Umbilical cord (tissue), 2 donors: ENCODE measurements around the gene UQCR11. TPM values are rescaled to one million over a fixed set of nuclear protein-coding genes. Genes with fewer than 3 reads are reported as not detected.

Experiments
- DNase-seq: peaks from one replicate; pipeline ENCODE4 v3.0.0-alpha.2; 2015; ENCODE audit warnings: low spot score
- total RNA-seq: library from RNA; depleted of rRNA; stranded (reverse); fragments of >200 nt; gene quantifications from one replicate; pipeline ENCODE4 v1.2.3, GENCODE V29; 2014; ENCODE audit warnings: low replicate concordance; ENCODE audit not compliant: insufficient read depth

UQCR11 gene
- total RNA-seq, 1 donor from 2014 or later = 86.2 TPM

GRCh38 chr19:1592024-1592754, 13.1 kb downstream of the UQCR11 start:
- DNase-seq = peak; percentile 93

DNA sequence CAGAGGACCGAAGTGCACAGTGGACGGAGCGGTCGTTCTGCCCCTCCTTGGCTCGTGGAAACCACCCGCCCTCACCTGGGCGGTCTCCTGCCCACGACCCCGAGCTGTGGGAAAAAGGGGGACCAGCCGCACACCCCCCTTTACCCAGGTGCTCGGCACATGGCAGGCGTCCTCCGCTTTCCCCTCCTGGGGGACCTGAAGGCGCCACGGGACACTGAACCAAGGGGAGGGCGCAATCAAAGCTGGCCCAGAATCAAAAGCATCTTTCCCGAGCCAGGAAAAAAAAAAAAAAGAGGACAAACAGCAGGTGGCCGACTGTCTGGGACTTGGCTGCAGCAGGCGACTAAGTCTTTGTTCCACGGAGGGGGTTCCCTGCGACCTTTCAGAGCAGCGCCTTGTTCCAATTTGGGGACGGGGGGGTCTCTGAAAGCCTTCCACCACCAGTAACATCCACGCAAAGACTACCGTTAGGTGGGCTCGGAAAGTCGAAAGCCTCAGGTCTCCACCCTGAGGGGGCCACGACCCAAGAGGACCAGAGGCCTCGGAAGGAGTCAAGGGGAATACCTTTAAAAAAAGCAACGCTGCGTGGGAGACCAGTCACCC, 13.7 kb downstream of the UQCR11 start:
- no peak for DNase-seq

DNA sequence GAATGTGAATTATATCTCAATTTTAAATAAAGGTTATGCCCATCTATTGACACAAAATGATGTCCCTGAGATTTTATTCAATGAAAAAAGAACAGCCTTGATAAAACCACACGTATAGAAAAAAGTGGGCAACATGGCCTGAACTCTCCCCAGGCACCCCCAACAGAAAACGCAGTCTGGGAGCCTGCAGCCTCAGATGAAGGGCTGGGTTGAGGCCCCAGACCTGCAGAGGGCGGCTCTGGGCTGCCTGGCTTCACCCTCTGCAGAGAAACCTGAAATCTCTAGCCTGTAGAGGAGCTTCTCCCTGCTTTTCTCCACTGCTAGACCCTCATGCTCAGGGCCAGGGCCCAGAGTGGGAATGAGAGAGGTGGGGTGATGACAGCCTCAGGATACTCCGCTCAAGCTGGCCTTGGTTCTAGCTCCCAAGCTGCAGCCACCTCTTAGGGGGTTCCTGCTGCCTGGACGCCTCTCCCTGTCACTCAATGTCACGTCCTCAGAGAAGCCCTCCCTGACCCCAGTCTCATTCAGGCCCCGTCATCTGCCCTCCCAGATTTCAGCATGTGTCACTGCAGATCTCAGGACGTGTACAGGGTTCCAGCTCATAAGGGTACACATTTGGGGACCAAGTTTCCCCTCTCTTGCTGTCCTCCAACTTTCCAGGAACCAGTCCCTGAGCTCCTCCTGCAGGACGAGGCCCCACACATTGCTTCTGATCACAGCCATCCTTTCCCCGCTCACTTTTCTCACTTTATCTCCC, 14.4 kb downstream of the UQCR11 start:
- no peak for DNase-seq

- no peak for DNase-seq
Observed at GRCh38 chr19:1587872-1588271, 17.4 kb downstream of the UQCR11 start.

DNA sequence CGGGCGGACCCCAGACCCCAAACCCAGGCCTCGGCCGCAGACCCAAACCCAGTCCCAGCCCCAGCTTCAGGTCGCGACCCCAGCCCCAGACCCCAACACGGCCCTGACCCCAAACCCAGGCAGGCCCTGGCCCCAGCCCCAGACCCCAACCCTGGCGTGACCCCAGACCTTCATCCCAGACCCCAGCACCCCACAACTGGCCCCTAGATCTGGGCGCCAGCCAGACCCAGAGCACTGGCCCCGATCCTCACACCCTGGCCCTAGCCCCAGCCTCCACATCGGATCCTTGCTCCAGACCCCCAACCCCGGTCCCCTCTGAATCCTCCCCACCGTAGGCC, 20.1 kb downstream of the UQCR11 start:
- DNase-seq = no peak

- DNase-seq = no peak
Observed at GRCh38 chr19:1584500-1585242, 20.6 kb downstream of the UQCR11 start.

GRCh38 chr19:1582201-1582600, 23.1 kb downstream of the UQCR11 start:
- no peak for DNase-seq

DNA sequence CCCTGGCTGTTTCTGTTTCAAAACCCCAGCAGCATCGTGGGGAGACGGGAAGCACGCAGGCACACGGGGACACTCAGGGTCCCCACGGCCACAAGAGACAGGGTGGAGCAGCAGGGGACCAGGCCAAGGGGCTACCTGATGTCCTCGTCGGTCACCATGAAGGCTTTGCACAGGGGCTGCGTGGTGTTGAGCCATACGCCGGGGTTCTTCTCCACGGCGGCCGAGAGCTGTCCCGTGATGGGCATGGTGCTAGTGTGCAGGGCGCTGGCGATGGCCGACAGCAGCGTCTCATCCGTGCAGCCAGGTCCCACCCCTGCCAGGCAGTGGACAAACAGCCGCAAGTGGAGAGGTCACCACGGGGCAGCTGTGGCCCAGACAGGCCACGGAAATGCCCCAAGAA, 24.3 kb downstream of the UQCR11 start:
- no peak for DNase-seq

- no peak for DNase-seq
Observed at GRCh38 chr19:1580382-1580781, 24.9 kb downstream of the UQCR11 start.

DNA sequence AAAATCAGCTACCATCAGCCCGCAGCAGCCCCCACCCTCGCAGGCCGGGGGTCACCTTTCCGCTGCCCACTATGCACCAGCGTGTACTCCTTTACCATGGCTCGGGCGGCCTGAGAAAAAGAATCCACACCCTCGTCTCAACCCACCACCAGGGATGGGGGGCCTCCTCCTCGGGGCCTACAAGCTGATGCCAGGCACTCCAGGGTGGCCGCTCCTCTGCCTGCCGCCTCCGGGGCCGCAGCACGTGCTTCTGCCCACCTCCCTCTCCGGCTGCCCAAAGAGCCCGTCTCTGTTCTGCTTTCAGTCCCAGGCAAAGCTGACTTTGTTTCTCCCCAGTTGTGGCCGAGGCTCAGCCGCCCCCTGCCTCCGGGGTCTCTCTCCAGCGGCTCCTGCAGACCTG, 26.0 kb downstream of the UQCR11 start:
- DNase-seq = no peak

DNA sequence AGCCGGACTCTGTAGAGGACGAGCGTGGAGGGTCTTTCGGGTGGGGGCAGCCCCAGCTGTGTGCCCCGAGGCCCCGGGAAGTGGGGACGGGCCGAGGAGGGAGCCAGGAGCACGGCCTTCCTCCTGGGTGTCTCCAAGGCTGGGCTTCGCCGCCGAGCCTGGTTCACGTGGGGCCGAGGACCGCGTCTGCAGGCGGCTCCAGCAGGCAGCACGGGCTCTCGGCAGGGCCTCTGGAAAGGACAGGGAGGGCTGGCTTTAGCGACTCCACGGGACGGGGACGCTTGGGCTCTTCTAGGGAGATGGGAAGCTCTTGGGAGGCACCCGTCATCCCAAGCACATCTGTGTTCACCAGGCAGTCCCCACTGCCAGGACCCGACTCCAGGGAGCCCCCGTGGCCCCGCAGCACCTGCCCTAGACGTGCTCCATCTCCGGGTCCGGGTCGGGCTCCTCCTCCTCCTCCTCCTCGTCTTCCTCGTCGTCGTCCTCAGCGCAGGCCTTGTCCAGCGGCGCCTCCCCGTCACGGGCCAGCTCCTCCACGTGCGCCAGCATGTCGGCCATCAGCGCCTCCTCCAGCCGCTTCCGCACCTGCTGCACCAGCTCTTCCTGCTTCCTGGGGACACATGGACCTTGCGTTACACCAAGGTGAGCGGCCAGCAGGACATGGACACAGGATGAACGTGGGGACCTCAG, 27.2 kb downstream of the UQCR11 start:
- no peak for DNase-seq

GRCh38 chr19:1577090-1577928, 28.0 kb downstream of the UQCR11 start:
- DNase-seq = no peak

DNA sequence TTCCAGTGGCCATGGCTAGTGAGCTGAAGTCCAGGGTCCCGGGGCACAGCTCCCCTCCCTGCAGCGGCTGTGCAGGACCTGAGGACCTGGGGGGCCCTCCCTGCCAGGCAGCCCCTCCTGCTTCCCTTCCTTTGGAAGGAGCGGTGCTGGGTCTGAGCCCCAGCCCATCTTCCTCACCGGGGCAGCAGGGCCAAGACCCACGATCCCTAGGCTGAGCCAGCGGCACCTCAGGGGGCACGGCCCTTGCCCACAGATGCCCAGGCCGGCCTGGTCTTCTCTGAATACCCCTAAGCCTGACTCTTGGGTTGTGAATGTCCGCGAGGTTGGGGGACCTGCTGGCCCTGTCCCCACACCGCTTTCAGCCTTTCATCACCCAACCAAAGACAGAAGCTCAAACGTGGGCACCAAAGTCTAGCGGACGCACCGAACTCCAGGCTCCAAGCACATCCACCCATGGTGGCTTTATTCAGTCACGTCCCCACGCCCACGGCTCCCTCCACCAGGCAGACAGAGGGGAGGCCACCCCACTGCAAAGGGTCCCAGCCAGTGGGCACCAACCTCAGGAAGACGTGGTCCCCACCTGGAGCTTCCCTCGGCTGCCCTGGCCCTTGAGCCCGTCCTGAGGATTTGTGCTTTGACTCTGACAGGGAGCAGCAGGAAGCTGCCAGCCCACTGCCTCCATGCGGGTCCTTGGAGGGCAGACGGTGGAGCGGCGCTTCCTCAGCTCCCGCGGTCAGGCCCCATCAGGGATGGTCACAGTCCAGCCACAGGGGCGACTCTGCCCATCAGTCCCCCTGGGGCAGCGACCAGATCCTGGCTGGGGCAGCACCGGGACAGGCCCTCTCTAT, 28.8 kb downstream of the UQCR11 start:
- DNase-seq = no peak

DNA sequence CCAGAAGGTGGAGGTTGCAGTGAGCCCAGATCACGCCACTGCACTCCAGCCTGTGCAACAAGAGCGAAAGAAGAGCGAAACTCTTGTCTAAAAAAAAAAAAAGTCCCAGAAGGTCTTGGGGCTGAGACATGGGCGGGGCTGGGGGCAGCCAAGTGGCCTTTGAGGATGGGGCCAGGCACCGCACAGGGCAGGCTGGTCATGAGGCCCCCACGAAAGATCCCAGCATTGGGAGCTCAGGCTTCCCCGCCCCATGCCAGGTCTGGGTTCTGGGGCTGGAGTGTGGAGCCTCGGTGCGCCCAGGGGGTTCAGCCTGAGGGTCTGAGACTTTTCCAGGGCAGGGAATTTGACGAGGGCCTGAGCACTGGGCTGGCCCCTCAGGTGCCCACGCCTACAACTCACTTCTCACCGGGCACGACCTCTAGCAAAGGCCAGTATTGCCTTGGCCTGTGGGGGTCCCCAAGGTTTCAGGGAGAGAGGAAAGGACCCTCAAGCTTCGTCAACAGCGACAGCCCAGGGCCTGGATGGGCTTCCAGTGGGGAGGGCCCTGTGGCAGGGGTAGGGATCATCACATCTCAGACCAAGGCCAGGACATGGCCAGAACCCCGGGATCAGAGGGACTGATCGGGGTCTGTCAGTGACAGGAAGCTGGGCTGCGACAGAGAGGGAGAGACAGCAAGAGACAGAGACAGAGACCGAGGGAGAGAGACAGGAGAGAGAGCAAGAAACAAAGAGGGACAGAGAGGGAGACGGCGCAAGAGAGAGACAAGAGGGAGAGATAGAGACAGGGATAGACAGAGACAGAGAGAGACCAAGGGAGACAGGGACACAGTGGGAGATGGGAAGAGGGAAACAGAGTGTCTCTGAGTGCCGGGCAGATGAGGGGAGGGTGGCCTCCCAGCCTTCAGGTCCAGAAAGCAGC, 29.7 kb downstream of the UQCR11 start:
- no peak for DNase-seq

DNA sequence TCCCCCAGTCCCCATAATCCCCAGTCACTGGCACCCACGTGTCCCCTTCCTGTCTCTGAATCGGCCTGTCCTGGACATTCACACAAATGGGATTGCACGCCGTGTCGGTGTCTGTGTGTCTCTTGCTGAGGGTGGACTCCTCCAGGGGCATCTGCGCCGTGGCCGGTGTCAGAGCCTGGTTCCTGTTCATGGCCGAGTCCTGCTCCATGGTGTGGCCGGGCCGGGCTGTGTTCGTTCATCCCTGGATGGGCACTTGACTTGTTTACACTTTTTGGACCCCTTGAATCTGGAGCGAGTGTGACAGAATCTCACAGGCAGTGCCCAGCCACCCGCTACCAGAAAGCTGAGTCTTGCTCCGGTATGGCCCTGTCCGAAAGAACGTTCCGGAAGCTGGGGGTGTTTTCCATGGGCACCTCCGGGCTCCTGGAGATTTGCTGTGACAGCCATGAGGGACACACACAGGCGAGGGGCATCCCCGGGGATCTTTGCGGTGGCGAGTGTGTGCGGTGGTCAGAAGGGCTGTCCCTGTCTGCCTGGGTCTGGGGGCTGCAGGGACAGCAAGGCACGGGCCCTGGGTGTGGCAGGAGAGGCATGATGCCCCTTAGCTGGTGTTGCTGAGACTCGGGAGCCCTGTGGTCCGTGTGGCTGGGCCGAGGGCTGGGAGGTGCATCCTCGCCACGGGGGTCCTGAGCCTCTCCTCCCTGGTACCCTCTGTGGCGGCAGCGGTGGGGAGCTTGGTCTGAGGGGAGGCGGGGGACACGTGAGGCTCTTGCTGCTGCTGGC, 30.7 kb downstream of the UQCR11 start:
- no peak for DNase-seq

DNA sequence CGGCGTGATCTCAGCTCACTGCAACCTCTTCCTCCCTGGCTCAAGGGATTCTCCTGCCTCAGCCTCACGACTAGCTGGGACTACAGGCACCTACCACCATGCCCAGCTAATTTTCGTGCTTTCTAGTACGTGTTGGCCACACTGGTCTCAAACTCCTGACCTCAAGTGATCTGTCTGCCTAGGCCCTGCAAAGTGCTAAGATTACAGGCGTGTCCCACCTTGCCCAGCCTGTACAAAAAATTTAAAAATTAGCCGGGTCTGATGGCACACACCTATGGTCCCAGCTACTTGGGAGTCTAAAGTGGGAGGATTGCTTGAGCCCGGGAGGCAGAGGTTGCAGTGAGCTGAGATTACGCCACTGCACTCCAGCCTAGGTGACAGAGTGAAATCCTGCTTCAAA, 32.5 kb downstream of the UQCR11 start:
- no peak for DNase-seq

DNA sequence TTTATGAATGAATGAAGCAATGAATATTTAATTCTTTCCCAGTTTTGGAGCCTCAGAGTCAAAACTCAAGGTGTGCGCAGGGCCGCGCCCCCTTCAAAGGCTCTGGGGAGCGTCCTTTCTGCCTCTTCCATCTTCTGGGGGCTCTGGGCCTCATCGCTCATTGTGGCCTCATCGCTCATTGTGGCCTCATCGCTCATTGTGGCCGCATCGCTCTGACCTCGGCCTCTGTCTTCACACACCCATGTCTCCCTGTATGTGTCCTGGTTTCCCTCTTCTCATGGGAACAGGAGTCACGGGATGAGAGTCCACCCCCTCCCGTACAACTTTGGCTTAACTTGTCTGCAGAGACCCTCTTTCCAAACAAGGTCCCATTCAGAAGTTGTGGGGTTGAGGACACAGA, 33.9 kb downstream of the UQCR11 start:
- DNase-seq = no peak

GRCh38 chr19:1570836-1571235, 34.4 kb downstream of the UQCR11 start:
- no peak for DNase-seq
